DMS153 (cell line): Measurements from ENCODE around the gene RPL26.
A peak's percentile ranks its signal among the peaks of the same experiment; 100 is the strongest.
"Not testable (repeated sequence)": the region's sequence is repeated elsewhere in the genome, so short reads cannot be mapped to it uniquely, and the experiment has no call there.

Source experiments
- DNase-seq: peaks from one replicate; lab custom pipeline; 2025; lab: John Stamatoyannopoulos, UW

The RPL26 gene

GRCh38 chr17:8394497-8394896 is 11.5 kb upstream of the RPL26 start:
- DNase-seq, result not testable (repeated sequence)

DNA sequence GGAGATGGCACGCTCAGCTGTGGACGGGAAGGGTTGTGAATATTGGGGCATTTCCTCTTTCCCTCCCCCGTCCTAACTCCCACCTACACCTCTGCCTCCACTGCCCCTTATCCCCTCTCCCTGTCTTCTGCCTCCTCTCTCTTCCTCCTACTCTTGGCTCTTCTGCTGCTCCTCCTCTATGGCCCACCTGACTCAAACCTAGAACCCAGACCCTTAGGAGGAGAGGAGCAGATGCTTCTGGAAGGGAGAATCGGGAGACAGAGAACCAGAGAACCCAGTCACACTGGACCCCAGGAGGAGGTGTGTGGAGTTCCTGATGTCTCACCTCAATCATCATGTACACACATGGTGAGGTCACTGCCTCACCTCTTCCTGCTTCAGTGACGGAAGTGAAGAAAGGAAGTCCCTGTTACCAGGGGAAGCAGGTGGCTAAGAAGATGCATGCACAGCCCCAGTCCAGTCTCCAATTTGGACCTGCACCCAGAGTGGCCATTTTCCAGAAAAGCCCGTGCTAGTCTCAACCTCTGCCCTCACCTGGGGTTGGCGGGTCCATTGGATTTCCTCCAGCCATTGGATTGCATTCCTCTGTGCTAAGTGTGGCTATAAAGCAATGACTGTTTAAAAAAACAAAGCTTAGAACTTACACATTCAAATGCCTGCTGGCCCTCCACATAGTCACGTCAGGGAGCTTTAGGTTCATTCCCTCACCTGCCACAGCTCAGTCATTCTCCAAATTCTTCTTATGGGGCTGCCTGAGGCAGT is 10.7 kb upstream of the RPL26 start:
- DNase-seq, result no peak

- no peak for DNase-seq
Observed at GRCh38 chr17:8392674-8393469, 9.9 kb upstream of the RPL26 start.

DNA sequence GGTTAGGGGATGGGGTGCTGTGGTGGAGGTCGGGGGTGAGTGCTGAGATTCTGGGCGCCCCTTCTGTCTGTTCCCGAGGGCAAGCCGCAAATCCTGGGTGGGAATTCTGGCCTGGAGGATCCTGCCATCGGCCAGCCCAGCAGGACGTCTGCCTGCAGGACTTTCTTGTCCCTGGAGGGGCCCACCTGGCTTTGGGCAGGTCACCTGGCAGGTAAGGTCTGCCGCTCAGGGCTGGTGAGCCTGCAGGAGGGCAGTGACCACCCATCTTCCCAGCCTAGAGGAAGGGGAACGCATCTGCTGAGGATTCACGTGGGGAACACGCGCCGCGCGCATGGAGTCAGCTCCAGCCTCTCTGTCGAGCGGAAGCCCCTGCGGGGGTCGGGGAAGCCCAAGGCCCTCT is 9.3 kb upstream of the RPL26 start:
- no peak for DNase-seq

GRCh38 chr17:8391711-8392110 is 8.7 kb upstream of the RPL26 start:
- no peak for DNase-seq

- DNase-seq, result no peak
Observed at GRCh38 chr17:8387914-8388651, 5.1 kb upstream of the RPL26 start.

DNA sequence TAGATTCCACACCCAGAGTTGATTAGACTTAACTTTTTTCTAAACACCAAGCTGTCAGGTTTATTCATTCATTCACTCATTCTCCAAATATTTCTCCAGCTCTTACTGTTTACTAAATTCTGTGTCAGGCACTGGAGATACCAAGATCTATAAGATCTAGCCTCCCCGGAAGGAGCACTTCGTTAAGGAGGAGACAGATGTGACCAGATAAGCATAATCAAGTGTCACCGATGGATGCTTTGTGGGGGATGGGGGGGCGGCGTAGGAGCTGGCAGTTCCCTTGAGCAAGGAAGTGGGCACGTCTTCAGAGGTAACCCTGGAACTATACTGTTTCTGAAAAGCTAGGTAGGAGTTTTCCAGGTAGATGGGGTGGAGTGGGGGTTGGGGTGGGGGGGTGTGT is 3.8 kb upstream of the RPL26 start:
- DNase-seq, result no peak

DNA sequence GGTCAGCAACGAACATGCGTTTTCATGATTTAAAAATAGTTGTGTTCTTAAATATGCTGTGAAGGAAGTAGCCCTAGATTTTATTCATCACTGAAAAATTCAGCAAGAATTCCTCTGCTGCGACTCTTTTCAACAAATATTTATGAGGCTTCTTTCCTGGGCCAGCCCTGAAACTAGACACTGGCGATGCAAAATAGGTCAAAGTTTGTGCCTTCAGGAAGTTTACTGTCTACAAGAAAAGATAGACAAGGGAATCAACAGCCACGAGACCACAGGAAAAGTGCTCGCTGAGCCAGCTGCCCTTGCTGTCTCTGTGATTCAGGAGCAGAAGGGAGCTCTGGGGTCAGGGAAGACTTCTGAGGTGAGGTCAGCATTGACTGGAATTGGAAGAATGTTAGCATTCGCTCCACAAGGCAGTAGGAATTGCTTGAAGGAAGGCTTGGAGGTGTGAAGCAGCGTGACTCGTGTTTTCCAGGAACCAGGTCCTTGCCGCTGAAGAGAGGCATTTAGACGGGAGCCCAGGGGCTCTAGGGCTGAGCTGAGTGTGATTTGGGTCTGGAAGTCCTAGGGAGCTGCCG is 1.9 kb upstream of the RPL26 start:
- DNase-seq, result no peak

GRCh38 chr17:8382880-8383142 is 182 bp downstream of the RPL26 start:
- no peak for DNase-seq

GRCh38 chr17:8382052-8382879 is 727 bp downstream of the RPL26 start:
- no peak for DNase-seq

- DNase-seq, result no peak
Observed at GRCh38 chr17:8380049-8380448, 2.9 kb downstream of the RPL26 start.

DNA sequence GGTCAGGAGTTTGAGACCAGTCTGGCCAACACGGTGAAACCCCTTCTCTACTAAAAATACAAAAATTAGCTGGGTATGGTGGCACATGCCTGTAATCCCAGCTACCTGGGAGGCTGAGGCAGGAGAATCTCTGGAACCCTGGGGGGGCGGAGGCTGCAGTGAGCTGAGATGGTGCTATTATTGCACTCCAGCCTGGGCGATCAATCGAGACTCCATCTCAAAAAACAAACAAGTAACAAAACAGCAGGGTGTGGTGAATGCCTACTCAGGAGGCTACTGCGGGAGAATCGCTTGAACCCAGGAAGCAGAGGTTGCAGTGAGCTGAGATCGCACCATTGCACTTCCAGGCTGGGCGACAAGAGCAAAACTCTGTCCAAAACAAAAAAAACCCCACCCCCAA is 4.9 kb downstream of the RPL26 start:
- not testable (repeated sequence) for DNase-seq

GRCh38 chr17:8377422-8377821 is 5.6 kb downstream of the RPL26 start:
- DNase-seq, result no peak

DNA sequence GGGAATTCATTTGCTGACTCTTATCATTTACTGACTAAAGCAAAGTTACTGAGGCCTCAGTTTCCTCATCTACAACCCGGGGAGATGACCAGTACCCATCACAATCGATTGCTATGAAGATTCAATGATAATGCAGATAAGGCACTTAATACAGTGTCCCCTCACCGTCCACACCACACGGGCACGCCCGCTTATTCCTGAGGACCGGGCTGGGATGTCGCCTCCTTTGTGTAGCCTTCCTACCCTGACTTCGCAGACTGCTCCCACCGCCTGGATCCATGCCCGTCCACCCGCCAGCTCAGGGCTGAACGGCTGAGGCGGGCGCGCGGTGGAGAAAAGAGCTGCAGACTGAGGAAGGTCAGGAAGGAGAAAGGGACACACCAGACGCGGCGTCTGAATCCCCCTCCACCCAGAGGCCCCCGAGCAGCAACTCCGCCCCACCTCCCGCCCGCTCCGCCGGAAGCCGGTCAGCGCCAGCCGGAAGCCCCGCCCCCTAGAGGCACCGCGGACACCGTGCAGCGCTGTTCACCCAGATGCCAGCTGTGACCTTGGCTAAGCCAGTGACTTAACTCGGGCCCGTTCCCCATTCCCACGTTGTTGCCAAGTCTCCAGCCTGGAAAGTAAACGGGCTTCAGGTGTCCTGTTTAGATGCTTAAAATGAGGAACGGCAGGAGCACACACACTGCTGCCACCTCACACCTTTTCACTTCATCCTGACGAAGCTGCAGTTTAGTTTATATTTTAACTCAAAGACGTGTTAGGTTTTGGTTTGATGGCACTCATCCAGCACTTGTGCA is 6.5 kb downstream of the RPL26 start, which contains the start of gene KRABD2:
Gene KRABD2, minus strand, starts transcription at position 434 of the 797 bp plus-strand sequence.
- peak; percentile 29 for DNase-seq

DNA sequence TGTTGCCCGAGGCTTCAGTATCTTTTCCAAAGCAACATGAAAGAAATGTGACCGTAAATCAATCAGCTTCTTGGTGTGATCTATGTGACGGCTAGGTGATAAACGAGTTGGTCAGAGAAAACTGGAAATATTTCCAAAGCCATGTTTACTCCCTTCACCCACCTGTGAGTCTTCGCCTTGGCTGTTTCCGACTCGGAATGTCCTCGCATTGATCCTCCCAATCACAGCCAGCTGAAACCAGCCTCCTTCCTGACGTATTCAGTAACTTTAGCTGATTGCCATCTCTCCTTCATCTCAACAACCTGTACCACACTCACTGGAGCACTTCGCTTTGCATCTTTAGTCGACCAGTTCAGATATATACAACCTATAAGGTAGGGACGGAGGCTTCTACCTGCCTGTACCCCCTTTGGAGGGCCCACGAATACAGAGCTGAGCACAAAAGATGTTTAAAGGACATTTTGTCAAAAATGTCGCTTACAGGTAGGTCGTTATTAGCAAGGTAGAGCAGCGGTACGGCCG is 7.2 kb downstream of the RPL26 start:
- no peak for DNase-seq

- not testable (repeated sequence) for DNase-seq
Observed at GRCh38 chr17:8373856-8374255, 9.1 kb downstream of the RPL26 start.

GRCh38 chr17:8372422-8372821 is 10.6 kb downstream of the RPL26 start:
- DNase-seq, result no peak

DNA sequence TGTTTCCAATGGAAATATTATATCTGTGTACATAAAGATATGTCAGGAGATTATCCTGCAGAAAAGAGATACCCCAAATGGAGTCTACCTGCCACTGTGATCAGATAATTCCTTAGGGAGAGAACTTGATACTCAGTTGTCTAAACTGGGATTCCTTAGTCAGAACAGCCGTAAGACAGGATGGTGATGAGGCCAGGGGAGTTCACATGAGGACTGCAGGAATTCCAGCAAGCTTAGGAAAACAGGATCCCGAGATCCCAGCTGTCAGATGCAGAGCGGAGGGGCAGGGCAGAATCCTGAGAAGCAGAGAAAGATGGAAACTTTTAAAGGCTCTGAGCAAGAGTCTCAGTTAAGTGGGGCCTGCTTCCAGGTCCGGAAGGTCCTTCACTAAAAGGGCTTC is 11.2 kb downstream of the RPL26 start:
- DNase-seq, result no peak

- DNase-seq, result no peak
Observed at GRCh38 chr17:8369944-8370343, 13.0 kb downstream of the RPL26 start.

DNA sequence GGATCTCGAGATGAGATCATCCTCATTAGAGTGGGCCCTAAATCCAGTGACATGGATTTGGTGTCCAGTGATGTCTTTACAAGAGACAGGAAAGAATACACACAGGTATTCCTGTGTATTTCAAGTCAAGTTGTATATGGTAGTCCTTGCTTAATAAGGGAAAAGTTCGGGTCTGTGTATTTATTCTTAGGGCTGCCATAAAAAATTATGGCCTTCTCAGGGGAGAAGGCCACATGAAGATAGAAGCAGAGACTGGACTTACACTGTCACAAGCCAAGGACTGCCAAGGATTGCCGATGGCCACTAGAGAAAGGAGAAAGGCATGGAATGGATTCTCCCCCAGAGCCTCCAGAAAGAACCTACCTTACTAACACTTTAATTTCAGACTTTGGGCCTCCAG is 14.8 kb downstream of the RPL26 start:
- no peak for DNase-seq

DNA sequence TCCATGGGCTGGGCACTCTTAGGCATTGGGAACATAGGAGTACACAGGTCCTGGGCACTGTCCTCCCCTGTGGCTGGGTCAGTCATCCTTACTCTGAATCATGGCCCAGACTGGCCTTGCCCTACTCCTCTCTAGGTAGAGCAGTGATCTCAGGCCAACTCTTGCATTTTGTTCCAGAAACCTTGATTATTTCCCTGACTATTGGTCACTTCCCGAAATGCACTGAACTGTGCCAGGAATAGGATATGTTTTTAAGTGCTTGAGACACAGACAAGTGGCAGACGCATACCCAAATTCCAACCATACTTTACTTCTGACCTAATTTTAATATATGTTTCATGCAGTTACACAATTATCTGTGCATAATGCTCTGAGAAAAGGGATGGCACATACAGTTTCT is 16.8 kb downstream of the RPL26 start:
- no peak for DNase-seq
